Loucy (cell line): ENCODE measurements around the gene AK4.

Source experiments
- CTCF ChIP-seq: fragments of 200-600 bp; sonication (generic); conservative IDR thresholded peaks from 2 replicates; pipeline ENCODE4 v1.5.1; 2014; ENCODE audit warnings: mild to moderate bottlenecking, antibody characterized with exemption, low read length
- EZH2phosphoT487 ChIP-seq: fragments of 200-600 bp; IDR thresholded peaks from 2 replicates; pipeline ENCODE4 v1.6.1; 2018; ENCODE audit warnings: antibody characterized with exemption, mild to moderate bottlenecking, moderate library complexity, borderline replicate concordance

- no peak for TF ChIP-seq CTCF
- TF ChIP-seq EZH2phosphoT487: no peak
Measured at GRCh38 chr1:65174585-65174984, 26.6 kb downstream of the AK4 start.
